ENCODE data around the gene LCE1D.

Gene LCE1D

DNA sequence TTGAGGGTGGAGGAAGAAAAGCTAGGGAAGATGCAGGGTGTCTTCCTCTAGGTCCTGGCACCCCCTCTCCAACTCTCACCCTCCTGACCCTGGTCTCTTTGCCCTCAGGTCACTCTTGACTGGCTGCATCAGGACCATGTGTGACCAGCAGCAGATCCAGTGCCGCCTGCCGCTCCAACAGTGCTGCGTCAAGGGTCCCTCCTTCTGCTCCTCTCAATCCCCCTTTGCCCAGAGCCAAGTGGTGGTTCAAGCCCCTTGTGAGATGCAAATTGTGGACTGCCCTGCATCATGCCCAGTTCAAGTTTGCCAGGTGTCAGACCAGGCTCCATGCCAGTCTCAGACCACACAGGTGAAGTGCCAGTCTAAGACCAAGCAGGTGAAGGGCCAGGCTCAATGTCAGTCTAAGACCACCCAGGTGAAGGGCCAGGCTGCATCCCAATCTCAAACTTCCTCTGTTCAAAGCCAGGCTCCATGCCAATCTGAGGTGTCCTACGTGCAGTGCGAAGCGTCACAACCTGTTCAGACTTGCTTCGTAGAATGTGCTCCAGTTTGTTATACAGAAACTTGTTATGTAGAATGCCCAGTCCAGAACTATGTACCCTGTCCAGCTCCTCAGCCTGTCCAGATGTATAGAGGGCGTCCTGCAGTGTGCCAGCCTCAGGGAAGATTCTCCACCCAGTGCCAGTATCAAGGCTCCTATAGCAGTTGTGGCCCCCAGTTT is 36.9 kb upstream of the LCE1D start:
- DNase-seq (ENCODE audit: low read depth in 1 of 2, low spot score in 1 of 2): no peak
- Histone ChIP-seq H3K4me3 (replicated peaks; ENCODE audit: insufficient read depth, low read length) (no peak overlapping the region), H3K27me3 (ENCODE audit: insufficient read depth, poor library complexity, severe bottlenecking) (no peaks in the 10 kb centered on the region), H3K27ac (replicated peaks) (no peak overlapping the region)
- TF ChIP-seq GABPA (IDR thresholded peaks at IDR 0.05; ENCODE audit: low read depth) (no peak), POLR2AphosphoS5 (IDR thresholded peaks at IDR 0.05; ENCODE audit: low read depth) (no peak), SPI1 (IDR thresholded peaks at IDR 0.05; ENCODE audit: borderline replicate concordance, low read depth) (no peak), CTCF (IDR thresholded peaks at IDR 0.05; ENCODE audit: insufficient read depth, low read length) (no peak)
- TF ChIP-seq, protein P1, sequence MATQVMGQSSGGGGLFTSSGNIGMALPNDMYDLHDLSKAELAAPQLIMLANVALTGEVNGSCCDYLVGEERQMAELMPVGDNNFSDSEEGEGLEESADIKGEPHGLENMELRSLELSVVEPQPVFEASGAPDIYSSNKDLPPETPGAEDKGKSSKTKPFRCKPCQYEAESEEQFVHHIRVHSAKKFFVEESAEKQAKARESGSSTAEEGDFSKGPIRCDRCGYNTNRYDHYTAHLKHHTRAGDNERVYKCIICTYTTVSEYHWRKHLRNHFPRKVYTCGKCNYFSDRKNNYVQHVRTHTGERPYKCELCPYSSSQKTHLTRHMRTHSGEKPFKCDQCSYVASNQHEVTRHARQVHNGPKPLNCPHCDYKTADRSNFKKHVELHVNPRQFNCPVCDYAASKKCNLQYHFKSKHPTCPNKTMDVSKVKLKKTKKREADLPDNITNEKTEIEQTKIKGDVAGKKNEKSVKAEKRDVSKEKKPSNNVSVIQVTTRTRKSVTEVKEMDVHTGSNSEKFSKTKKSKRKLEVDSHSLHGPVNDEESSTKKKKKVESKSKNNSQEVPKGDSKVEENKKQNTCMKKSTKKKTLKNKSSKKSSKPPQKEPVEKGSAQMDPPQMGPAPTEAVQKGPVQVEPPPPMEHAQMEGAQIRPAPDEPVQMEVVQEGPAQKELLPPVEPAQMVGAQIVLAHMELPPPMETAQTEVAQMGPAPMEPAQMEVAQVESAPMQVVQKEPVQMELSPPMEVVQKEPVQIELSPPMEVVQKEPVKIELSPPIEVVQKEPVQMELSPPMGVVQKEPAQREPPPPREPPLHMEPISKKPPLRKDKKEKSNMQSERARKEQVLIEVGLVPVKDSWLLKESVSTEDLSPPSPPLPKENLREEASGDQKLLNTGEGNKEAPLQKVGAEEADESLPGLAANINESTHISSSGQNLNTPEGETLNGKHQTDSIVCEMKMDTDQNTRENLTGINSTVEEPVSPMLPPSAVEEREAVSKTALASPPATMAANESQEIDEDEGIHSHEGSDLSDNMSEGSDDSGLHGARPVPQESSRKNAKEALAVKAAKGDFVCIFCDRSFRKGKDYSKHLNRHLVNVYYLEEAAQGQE (IDR thresholded peaks at IDR 0.05; ENCODE audit: insufficient replicate concordance, low read depth): no peak

- no peak for TF ChIP-seq SPI1 (IDR thresholded peaks at IDR 0.05; ENCODE audit: borderline replicate concordance, low read depth)
- no peak for TF ChIP-seq GABPA (IDR thresholded peaks at IDR 0.05; ENCODE audit: low read depth)
- TF ChIP-seq, protein P1 (IDR thresholded peaks at IDR 0.05; ENCODE audit: insufficient replicate concordance, low read depth): no peak
- TF ChIP-seq CTCF (IDR thresholded peaks at IDR 0.05; ENCODE audit: insufficient read depth, low read length): no peak
- no peak for TF ChIP-seq POLR2AphosphoS5 (IDR thresholded peaks at IDR 0.05; ENCODE audit: low read depth)
- Histone ChIP-seq H3K27me3 (ENCODE audit: insufficient read depth, poor library complexity, severe bottlenecking) (no peaks in the 10 kb centered on the region), H3K27ac (replicated peaks) (no peak overlapping the region), H3K4me3 (replicated peaks; ENCODE audit: insufficient read depth, low read length) (no peak overlapping the region)
- no peak for DNase-seq (ENCODE audit: low read depth in 1 of 2, low spot score in 1 of 2)
These were observed 35.9 kb upstream of the LCE1D start for GRCh38 chr1:152760551-152761190.

DNA sequence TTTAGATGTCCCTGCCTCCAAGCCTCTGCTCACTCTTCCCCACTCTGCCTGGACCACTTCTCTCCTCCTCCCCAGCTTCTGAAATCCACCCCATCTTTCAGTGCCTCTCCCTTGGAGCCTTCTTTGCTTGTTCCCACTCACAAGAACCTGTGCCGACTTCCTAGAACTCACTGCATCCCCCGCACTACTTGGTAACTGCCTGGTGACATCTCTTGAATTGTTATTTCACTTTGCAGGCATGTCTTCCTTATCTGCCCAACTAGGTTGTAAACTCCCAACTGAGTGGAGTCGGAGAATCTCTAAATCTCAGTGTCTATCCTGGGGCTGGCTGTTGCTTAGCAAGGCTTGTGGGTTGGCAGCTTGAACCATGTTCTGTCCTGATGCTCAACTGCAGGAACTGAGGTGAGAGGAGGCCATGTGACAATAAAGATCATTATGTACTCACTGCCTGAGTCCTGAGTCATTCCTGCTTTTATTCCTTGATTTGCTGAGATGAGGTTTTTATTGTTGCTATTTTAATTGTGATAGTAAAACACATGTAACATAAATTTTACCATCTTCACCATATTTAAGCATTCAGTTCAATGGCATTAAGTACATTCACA is 34.8 kb upstream of the LCE1D start:
- Histone ChIP-seq H3K4me3 (replicated peaks; ENCODE audit: insufficient read depth, low read length) (no peak overlapping the region), H3K27me3 (ENCODE audit: insufficient read depth, poor library complexity, severe bottlenecking) (no peaks in the 10 kb centered on the region), H3K27ac (replicated peaks) (no peak overlapping the region)
- no peak for DNase-seq (ENCODE audit: low read depth in 1 of 2, low spot score in 1 of 2)
- no peak for TF ChIP-seq POLR2AphosphoS5 (IDR thresholded peaks at IDR 0.05; ENCODE audit: low read depth)
- TF ChIP-seq, protein P1 (IDR thresholded peaks at IDR 0.05; ENCODE audit: insufficient replicate concordance, low read depth): no peak
- TF ChIP-seq GABPA (IDR thresholded peaks at IDR 0.05; ENCODE audit: low read depth): no peak
- TF ChIP-seq SPI1 (IDR thresholded peaks at IDR 0.05; ENCODE audit: borderline replicate concordance, low read depth): no peak
- no peak for TF ChIP-seq CTCF (IDR thresholded peaks at IDR 0.05; ENCODE audit: insufficient read depth, low read length)

Measured in HL-60 (cell line).